ENCODE data around the gene MAP4K1.
"Not testable (repeated sequence)": the region's sequence is repeated elsewhere in the genome, so short reads cannot be mapped to it uniquely, and the experiment has no call there.

Gene MAP4K1

GRCh38 chr19:38563475-38563874, 54.3 kb downstream of the MAP4K1 start:
- Histone ChIP-seq H3K4me1 (ENCODE audit: insufficient read depth, low read length) (peaks cover 2% of the 10 kb centered on the region), H3K36me3 (ENCODE audit: insufficient read depth, low read length) (no peaks in the 10 kb centered on the region), H2AFZ (ENCODE audit: low read depth, low read length) (no peak overlapping the region), H3K9me3 (ENCODE audit: low read length) (no peaks in the 10 kb centered on the region), H3K4me3 (ENCODE audit: low read length) (no peak overlapping the region), H3K27me3 (ENCODE audit: insufficient read depth, low read length) (no peaks in the 10 kb centered on the region)

DNA sequence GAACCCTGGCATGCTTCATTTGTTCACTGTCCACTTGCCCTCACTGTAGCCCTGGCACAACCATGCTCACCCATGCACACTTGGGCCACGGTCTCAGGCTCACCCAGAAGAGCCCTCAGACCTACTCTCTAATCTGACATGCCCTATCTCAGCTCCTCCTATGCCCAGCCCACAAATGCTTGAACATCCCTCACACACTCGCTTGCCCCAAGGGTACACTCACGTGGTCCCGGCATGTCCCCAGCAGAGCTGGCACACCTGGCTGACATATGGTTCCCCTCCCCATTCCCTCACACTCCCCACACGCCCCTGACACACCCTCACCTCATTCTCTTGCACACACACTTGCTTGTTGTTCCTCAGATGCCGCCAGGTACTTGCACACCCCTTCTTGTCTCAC, 55.7 kb downstream of the MAP4K1 start:
- Histone ChIP-seq H3K36me3 (ENCODE audit: insufficient read depth, low read length) (no peaks in the 10 kb centered on the region), H3K4me3 (ENCODE audit: low read length) (no peak overlapping the region), H3K27me3 (ENCODE audit: insufficient read depth, low read length) (no peaks in the 10 kb centered on the region)

DNA sequence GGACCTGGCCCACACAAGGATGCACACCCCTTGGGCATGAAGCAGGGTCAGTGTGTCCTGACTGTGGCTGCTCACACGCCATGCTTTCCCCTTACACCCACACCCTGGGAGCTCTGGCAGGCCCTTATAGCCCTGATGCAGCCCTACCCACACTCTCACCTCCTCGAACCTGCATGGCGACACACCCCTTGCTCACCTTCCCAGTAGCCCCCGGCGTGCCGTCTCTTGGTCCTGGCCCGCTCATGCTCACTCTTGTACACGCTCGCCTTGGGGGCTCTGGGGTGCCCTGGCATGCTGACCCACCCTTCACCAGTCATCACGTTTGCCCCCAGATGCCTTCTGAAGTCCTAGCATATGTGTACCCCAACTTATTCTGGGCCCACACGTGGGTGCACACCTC, 56.1 kb downstream of the MAP4K1 start:
- H3K36me3 ChIP-seq (ENCODE audit: insufficient read depth, low read length) = no peaks in the 10 kb centered on the region
- H3K9me3 ChIP-seq (ENCODE audit: low read length) = no peaks in the 10 kb centered on the region
- H2AFZ ChIP-seq (ENCODE audit: low read depth, low read length) = no peak overlapping the region
- H3K4me3 ChIP-seq (ENCODE audit: low read length) = no peak overlapping the region
- no peaks in the 10 kb centered on the region for H3K27me3 ChIP-seq (ENCODE audit: insufficient read depth, low read length)
- peaks cover 2% of the 10 kb centered on the region for H3K4me1 ChIP-seq (ENCODE audit: insufficient read depth, low read length)

More for the DNA sequence above, 55.7 kb downstream of the MAP4K1 start:
- Histone ChIP-seq H2AFZ (ENCODE audit: low read depth, low read length) (no peak overlapping the region), H3K4me1 (ENCODE audit: insufficient read depth, low read length) (peaks cover 2% of the 10 kb centered on the region), H3K9me3 (ENCODE audit: low read length) (no peaks in the 10 kb centered on the region)

DNA sequence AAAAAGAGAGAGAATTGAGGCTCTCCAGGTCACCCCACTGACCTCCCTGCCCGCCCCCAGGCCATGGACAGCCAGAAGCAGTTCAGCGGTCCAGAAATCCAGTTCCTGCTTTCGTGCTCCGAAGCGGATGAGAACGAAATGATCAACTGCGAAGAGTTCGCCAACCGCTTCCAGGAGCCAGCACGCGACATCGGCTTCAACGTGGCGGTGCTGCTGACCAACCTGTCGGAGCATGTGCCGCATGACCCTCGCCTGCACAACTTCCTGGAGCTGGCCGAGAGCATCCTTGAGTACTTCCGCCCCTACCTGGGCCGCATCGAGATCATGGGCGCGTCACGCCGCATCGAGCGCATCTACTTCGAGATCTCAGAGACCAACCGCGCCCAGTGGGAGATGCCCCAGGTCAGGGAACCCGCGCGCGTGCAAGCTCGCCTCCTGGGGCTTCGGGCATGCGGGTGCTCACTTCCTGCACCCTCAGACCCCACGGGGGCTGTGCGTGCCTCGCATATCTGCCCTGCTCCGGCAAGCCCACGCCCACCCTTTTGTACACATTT, 56.6 kb downstream of the MAP4K1 start:
- no peak overlapping the region for H2AFZ ChIP-seq (ENCODE audit: low read depth, low read length)
- H3K4me1 ChIP-seq (ENCODE audit: insufficient read depth, low read length) = peaks cover 2% of the 10 kb centered on the region
- no peak overlapping the region for H3K4me3 ChIP-seq (ENCODE audit: low read length)
- H3K27me3 ChIP-seq (ENCODE audit: insufficient read depth, low read length) = no peaks in the 10 kb centered on the region
- H3K9me3 ChIP-seq (ENCODE audit: low read length) = no peaks in the 10 kb centered on the region
- no peaks in the 10 kb centered on the region for H3K36me3 ChIP-seq (ENCODE audit: insufficient read depth, low read length)

- Histone ChIP-seq H3K4me1 (ENCODE audit: insufficient read depth, low read length) (peaks cover 2% of the 10 kb centered on the region), H2AFZ (ENCODE audit: low read depth, low read length) (no peak overlapping the region), H3K36me3 (ENCODE audit: insufficient read depth, low read length) (no peaks in the 10 kb centered on the region), H3K9me3 (ENCODE audit: low read length) (no peaks in the 10 kb centered on the region), H3K4me3 (ENCODE audit: low read length) (no peak overlapping the region), H3K27me3 (ENCODE audit: insufficient read depth, low read length) (no peaks in the 10 kb centered on the region)
Measured at GRCh38 chr19:38559428-38560401, 58.0 kb downstream of the MAP4K1 start.

DNA sequence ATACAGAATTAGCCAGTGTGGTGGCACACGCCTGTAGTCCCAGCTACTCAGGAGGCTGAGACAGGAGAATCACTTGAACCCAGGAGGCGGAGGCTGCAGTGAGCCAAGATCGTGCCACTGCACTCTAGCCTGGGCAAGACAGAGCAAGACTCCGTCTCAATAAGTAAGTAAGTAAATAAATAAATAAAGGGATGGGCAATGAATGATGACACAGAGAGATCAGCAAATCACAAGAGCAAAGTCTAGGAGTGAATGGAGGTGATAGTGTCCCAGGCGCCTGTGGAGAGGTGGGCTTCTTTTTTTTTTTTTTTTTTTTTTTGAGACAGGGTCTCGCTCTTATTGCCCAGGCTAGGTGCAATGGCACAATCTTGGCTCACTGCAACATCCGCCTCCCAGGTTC, 58.8 kb downstream of the MAP4K1 start:
- not testable (repeated sequence) for H3K36me3 ChIP-seq (ENCODE audit: insufficient read depth, low read length); H3K9me3 ChIP-seq (ENCODE audit: low read length); H3K4me3 ChIP-seq (ENCODE audit: low read length); H3K4me1 ChIP-seq (ENCODE audit: insufficient read depth, low read length); H3K27me3 ChIP-seq (ENCODE audit: insufficient read depth, low read length); H2AFZ ChIP-seq (ENCODE audit: low read depth, low read length)

DNA sequence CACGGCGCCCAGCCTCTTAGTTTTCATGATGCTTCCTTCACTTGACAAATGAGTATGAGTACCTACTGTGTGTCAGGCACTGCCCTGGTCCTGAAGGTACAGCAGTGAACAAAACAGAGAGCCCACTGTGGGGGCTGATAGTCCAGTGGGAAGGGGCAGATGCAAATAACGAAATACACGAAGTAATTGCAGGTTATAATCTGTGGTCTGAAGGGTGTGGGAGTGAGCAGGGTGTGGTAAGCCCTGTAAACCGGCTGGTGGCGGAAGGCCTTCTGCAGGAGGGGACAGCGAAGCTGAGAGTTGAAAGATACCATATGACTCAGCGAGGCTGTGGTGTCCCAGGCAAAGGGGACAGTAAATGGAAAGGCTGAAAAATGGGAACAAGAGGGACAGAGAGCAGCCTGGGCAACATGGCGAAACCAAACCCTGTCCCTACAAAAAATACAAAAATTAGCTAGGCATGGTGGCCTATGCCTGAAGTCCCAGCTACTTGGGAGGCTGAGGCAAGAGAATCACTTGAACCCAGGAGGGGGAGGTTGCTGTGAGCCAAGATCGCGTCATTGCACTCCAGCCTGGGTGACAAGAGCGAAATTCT, 60.5 kb downstream of the MAP4K1 start:
- H3K27me3 ChIP-seq (ENCODE audit: insufficient read depth, low read length) = no peaks in the 10 kb centered on the region
- H3K4me1 ChIP-seq (ENCODE audit: insufficient read depth, low read length) = peaks cover 2% of the 10 kb centered on the region
- H2AFZ ChIP-seq (ENCODE audit: low read depth, low read length) = no peak overlapping the region
- no peak overlapping the region for H3K4me3 ChIP-seq (ENCODE audit: low read length)
- H3K9me3 ChIP-seq (ENCODE audit: low read length) = no peaks in the 10 kb centered on the region
- H3K36me3 ChIP-seq (ENCODE audit: insufficient read depth, low read length) = no peaks in the 10 kb centered on the region

- no peak overlapping the region for H2AFZ ChIP-seq (ENCODE audit: low read depth, low read length)
- no peaks in the 10 kb centered on the region for H3K9me3 ChIP-seq (ENCODE audit: low read length)
- H3K36me3 ChIP-seq (ENCODE audit: insufficient read depth, low read length) = no peaks in the 10 kb centered on the region
- H3K4me1 ChIP-seq (ENCODE audit: insufficient read depth, low read length) = peaks cover 2% of the 10 kb centered on the region
- H3K27me3 ChIP-seq (ENCODE audit: insufficient read depth, low read length) = no peaks in the 10 kb centered on the region
- no peak overlapping the region for H3K4me3 ChIP-seq (ENCODE audit: low read length)
Measured at GRCh38 chr19:38556521-38557174, 61.1 kb downstream of the MAP4K1 start.

DNA sequence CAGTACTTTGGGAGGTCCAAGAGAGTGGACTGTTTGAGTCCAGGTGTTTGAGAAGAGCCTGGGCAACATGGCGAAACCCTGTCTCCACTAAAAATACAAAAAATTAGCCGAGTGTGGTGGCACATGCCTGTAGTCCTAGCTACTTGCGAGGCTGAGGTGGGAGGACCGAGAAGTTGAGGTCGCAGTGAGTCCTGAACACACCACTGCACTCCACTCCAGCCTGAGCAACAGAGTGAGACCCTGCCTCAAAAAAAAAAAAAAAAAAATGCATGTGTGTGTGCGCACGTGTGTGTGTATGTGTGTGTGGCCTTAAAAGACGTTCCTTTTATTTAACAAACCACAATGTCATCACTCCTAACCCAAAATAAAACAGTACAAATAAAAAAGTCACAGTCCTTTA, 62.6 kb downstream of the MAP4K1 start:
- no peaks in the 10 kb centered on the region for H3K9me3 ChIP-seq (ENCODE audit: low read length)
- H3K4me1 ChIP-seq (ENCODE audit: insufficient read depth, low read length) = peaks cover 2% of the 10 kb centered on the region
- no peaks in the 10 kb centered on the region for H3K27me3 ChIP-seq (ENCODE audit: insufficient read depth, low read length)
- no peaks in the 10 kb centered on the region for H3K36me3 ChIP-seq (ENCODE audit: insufficient read depth, low read length)
- H2AFZ ChIP-seq (ENCODE audit: low read depth, low read length) = no peak overlapping the region
- no peak overlapping the region for H3K4me3 ChIP-seq (ENCODE audit: low read length)

DNA sequence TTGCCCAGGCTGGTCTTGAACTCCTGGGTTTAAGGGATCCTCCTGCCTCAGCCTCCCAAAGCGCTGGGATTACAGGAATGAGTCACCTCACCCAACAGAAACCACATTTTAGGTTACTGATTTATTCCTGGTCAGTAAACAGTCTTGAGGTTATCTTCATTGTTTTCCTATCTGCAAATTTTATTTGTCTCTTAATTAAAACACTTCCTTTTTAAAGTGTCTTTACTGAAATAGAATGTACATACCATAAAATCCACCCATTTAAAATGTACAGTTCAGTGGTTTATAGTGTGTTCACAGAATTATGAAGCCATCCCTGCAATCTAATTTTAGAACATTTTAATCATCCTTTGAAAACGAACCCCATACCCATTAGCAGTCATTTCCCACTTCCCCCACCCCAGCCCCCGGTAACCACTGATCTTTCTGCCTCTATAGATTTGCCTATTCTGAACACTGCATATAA, 63.0 kb downstream of the MAP4K1 start:
- Histone ChIP-seq H3K36me3 (ENCODE audit: insufficient read depth, low read length) (no peaks in the 10 kb centered on the region), H3K9me3 (ENCODE audit: low read length) (no peaks in the 10 kb centered on the region), H2AFZ (ENCODE audit: low read depth, low read length) (no peak overlapping the region), H3K27me3 (ENCODE audit: insufficient read depth, low read length) (no peaks in the 10 kb centered on the region), H3K4me1 (ENCODE audit: insufficient read depth, low read length) (peaks cover under 1% of the 10 kb centered on the region), H3K4me3 (ENCODE audit: low read length) (no peak overlapping the region)

GRCh38 chr19:38553239-38553638, 64.5 kb downstream of the MAP4K1 start:
- not testable (repeated sequence) for H2AFZ ChIP-seq (ENCODE audit: low read depth, low read length); H3K36me3 ChIP-seq (ENCODE audit: insufficient read depth, low read length); H3K9me3 ChIP-seq (ENCODE audit: low read length); H3K4me1 ChIP-seq (ENCODE audit: insufficient read depth, low read length); H3K4me3 ChIP-seq (ENCODE audit: low read length); H3K27me3 ChIP-seq (ENCODE audit: insufficient read depth, low read length)

- Histone ChIP-seq H2AFZ (ENCODE audit: low read depth, low read length) (no peak overlapping the region), H3K4me1 (ENCODE audit: insufficient read depth, low read length) (no peaks in the 10 kb centered on the region), H3K4me3 (ENCODE audit: low read length) (no peak overlapping the region), H3K27me3 (ENCODE audit: insufficient read depth, low read length) (no peaks in the 10 kb centered on the region), H3K36me3 (ENCODE audit: insufficient read depth, low read length) (no peaks in the 10 kb centered on the region), H3K9me3 (ENCODE audit: low read length) (no peaks in the 10 kb centered on the region)
Measured at GRCh38 chr19:38551450-38551813, 66.3 kb downstream of the MAP4K1 start.

DNA sequence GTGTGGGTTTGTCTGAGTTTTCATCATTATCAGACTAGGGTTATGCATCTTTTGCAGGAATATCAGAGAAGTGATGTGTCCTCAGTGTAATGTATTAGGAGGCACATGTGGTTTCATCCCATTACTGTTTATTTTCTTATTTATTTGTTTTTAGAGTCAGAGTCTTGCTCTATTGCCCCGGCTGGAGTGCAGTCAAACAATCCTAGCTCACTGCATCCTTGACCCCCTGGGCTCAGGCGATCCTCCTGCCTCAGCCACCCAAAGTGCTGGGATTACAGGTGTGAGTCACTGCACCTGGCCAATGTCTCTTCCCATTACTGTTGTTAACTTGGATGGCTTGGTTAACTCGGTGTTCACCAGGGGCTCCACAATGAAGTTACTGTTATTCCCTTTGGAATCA, 67.4 kb downstream of the MAP4K1 start:
- Histone ChIP-seq H3K4me1 (ENCODE audit: insufficient read depth, low read length) (no peaks in the 10 kb centered on the region), H3K27me3 (ENCODE audit: insufficient read depth, low read length) (no peaks in the 10 kb centered on the region)

More for the DNA sequence above, 67.4 kb downstream of the MAP4K1 start:
- H2AFZ ChIP-seq (ENCODE audit: low read depth, low read length) = no peak overlapping the region
- H3K9me3 ChIP-seq (ENCODE audit: low read length) = no peaks in the 10 kb centered on the region
- H3K4me3 ChIP-seq (ENCODE audit: low read length) = no peak overlapping the region
- no peaks in the 10 kb centered on the region for H3K36me3 ChIP-seq (ENCODE audit: insufficient read depth, low read length)
